ENCODE data around the gene RCN2.

Gene RCN2

DNA sequence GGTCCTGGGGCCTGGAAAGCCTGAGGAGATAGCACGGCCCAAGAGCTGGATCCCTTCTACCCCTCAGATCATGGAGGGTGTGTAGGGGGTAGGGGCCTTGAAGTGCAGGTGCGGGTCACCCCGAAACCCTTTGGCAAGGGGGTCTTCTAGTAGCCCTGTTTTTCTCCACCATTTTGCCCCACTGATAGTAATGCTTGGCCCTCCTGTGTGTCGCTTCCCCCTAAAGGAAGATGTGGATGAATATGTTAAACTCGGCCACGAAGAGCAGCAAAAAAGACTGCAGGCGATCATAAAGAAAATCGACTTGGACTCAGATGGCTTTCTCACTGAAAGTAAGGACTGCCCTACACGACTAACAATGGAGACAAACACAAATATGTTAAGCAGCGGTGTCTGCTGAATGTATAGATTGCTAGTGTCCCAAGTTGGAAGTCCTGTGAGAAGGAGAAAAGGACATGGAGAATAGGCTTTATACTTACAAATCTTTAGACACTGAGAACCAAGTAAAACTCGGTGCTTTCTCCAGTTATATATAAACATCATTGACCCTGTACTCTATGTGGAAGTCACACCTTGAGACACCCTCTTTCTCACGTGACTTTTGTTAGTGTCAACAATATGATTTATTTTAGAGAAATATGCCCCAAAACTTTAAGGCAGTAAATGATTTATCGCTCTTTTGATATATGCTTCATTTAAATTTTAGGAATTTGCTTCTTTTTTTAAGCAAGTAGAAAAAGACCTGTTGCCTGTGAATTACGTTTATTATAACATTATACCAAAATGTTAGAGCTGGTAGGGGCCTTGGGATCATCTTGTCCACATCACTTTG is 802 bp downstream of the RCN2 start:
- Histone ChIP-seq H3K9me3 (ENCODE audit: control insufficient read depth in 1 of 2, low read length in 2 of 2) (no peaks in the 10 kb centered on the region), H3K27me3 (ENCODE audit: control insufficient read depth in 1 of 2, insufficient read depth in 2 of 2, low read length in 2 of 2) (no peaks in the 10 kb centered on the region), H3K4me3 (ENCODE audit: low read depth in 1 of 2, low read length in 2 of 2) (peak overlapping the region; percentile 85 to 92), H3K36me3 (ENCODE audit: control insufficient read depth in 1 of 2, insufficient read depth in 2 of 2, low read length in 2 of 2) (peaks cover 0 to 14% of the 10 kb centered on the region in 2 donors), H3K27ac (ENCODE audit: low read depth, low read length) (peak overlapping the region; percentile 50), H3K9ac (ENCODE audit: low read depth in 1 of 2, low read length in 2 of 2) (peak overlapping the region; percentile 58 to 75), H3K4me1 (ENCODE audit: control insufficient read depth in 1 of 2, insufficient read depth in 2 of 2, low read length in 2 of 2) (peaks cover 17 to 23% of the 10 kb centered on the region in 2 donors)

DNA sequence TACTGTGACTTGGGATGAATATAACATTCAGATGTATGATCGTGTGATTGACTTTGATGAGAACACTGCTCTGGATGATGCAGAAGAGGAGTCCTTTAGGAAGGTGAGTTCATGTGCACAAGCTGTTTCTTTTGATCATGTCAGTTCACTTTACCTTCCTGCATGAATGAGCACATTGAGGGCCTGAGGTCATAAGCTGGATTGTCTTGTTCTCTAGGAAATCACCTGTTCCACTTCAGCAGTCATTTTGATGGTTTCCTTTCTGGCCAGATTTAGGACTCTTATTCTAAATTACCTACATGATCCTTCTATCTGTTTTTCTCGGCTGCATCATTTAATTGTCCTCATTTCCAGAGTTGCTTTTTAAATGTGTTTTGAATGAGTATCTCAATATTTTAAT is 4.1 kb downstream of the RCN2 start:
- Histone ChIP-seq H3K9me3 (ENCODE audit: control insufficient read depth in 1 of 2, low read length in 2 of 2) (no peaks in the 10 kb centered on the region), H3K4me3 (ENCODE audit: low read depth in 1 of 2, low read length in 2 of 2) (no peak overlapping the region), H3K4me1 (ENCODE audit: control insufficient read depth in 1 of 2, insufficient read depth in 2 of 2, low read length in 2 of 2) (peaks cover 16 to 19% of the 10 kb centered on the region in 2 donors), H3K27ac (ENCODE audit: low read depth, low read length) (no peak overlapping the region), H3K36me3 (ENCODE audit: control insufficient read depth in 1 of 2, insufficient read depth in 2 of 2, low read length in 2 of 2) (peaks cover 3 to 21% of the 10 kb centered on the region in 2 donors), H3K27me3 (ENCODE audit: control insufficient read depth in 1 of 2, insufficient read depth in 2 of 2, low read length in 2 of 2) (no peaks in the 10 kb centered on the region), H3K9ac (ENCODE audit: low read depth in 1 of 2, low read length in 2 of 2) (no peak overlapping the region)

DNA sequence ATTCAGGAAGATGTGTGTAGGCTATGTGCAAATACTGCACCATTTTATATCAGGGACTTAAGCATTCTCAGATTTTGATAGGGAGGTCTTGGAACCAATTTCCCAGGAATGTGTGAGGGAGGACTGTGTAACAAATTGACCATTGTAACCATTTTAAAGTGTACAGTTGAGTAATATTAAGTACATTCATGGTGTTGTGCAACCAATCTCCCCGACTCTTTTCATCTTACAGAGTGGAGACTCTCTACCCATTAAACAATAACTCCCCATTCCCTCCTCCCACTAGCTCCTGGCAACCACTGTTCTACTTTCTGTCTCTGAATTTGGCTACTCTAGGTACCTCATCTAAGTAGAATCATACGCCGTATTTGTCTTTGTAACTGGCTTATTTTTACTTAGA is 5.1 kb downstream of the RCN2 start:
- Histone ChIP-seq H3K36me3 (ENCODE audit: control insufficient read depth in 1 of 2, insufficient read depth in 2 of 2, low read length in 2 of 2) (peaks cover 3 to 21% of the 10 kb centered on the region in 2 donors), H3K9ac (ENCODE audit: low read depth in 1 of 2, low read length in 2 of 2) (no peak overlapping the region)

GRCh38 chr15:76938752-76939151 is 7.2 kb downstream of the RCN2 start:
- Histone ChIP-seq H3K27me3 (ENCODE audit: control insufficient read depth in 1 of 2, insufficient read depth in 2 of 2, low read length in 2 of 2) (no peaks in the 10 kb centered on the region), H3K9ac (ENCODE audit: low read depth in 1 of 2, low read length in 2 of 2) (no peak overlapping the region), H3K4me1 (ENCODE audit: control insufficient read depth in 1 of 2, insufficient read depth in 2 of 2, low read length in 2 of 2) (no peaks in the 10 kb centered on the region), H3K27ac (ENCODE audit: low read depth, low read length) (no peak overlapping the region), H3K36me3 (ENCODE audit: control insufficient read depth in 1 of 2, insufficient read depth in 2 of 2, low read length in 2 of 2) (peaks cover 3 to 21% of the 10 kb centered on the region in 2 donors), H3K9me3 (ENCODE audit: control insufficient read depth in 1 of 2, low read length in 2 of 2) (no peaks in the 10 kb centered on the region), H3K4me3 (ENCODE audit: low read depth in 1 of 2, low read length in 2 of 2) (no peak overlapping the region)

More for the DNA sequence above, 5.1 kb downstream of the RCN2 start:
- Histone ChIP-seq H3K27ac (ENCODE audit: low read depth, low read length) (no peak overlapping the region), H3K9me3 (ENCODE audit: control insufficient read depth in 1 of 2, low read length in 2 of 2) (no peaks in the 10 kb centered on the region), H3K4me1 (ENCODE audit: control insufficient read depth in 1 of 2, insufficient read depth in 2 of 2, low read length in 2 of 2) (peaks cover 11 to 14% of the 10 kb centered on the region in 2 donors), H3K27me3 (ENCODE audit: control insufficient read depth in 1 of 2, insufficient read depth in 2 of 2, low read length in 2 of 2) (no peaks in the 10 kb centered on the region), H3K4me3 (ENCODE audit: low read depth in 1 of 2, low read length in 2 of 2) (no peak overlapping the region)

- Histone ChIP-seq H3K4me1 (ENCODE audit: control insufficient read depth in 1 of 2, insufficient read depth in 2 of 2, low read length in 2 of 2) (no peaks in the 10 kb centered on the region), H3K9ac (ENCODE audit: low read depth in 1 of 2, low read length in 2 of 2) (no peak overlapping the region), H3K4me3 (ENCODE audit: low read depth in 1 of 2, low read length in 2 of 2) (no peak overlapping the region), H3K27ac (ENCODE audit: low read depth, low read length) (no peak overlapping the region), H3K36me3 (ENCODE audit: control insufficient read depth in 1 of 2, insufficient read depth in 2 of 2, low read length in 2 of 2) (peaks cover 3 to 26% of the 10 kb centered on the region in 2 donors), H3K27me3 (ENCODE audit: control insufficient read depth in 1 of 2, insufficient read depth in 2 of 2, low read length in 2 of 2) (no peaks in the 10 kb centered on the region), H3K9me3 (ENCODE audit: control insufficient read depth in 1 of 2, low read length in 2 of 2) (no peaks in the 10 kb centered on the region)
These were observed 8.2 kb downstream of the RCN2 start for GRCh38 chr15:76939715-76940114.

- Histone ChIP-seq H3K9ac (ENCODE audit: low read depth in 1 of 2, low read length in 2 of 2) (no peak overlapping the region), H3K27ac (ENCODE audit: low read depth, low read length) (no peak overlapping the region), H3K36me3 (ENCODE audit: control insufficient read depth in 1 of 2, insufficient read depth in 2 of 2, low read length in 2 of 2) (peaks cover 10 to 21% of the 10 kb centered on the region in 2 donors), H3K4me3 (ENCODE audit: low read depth in 1 of 2, low read length in 2 of 2) (no peak overlapping the region), H3K4me1 (ENCODE audit: control insufficient read depth in 1 of 2, insufficient read depth in 2 of 2, low read length in 2 of 2) (no peaks in the 10 kb centered on the region), H3K27me3 (ENCODE audit: control insufficient read depth in 1 of 2, insufficient read depth in 2 of 2, low read length in 2 of 2) (no peaks in the 10 kb centered on the region), H3K9me3 (ENCODE audit: control insufficient read depth in 1 of 2, low read length in 2 of 2) (no peaks in the 10 kb centered on the region)
These were observed 10.1 kb downstream of the RCN2 start for GRCh38 chr15:76941636-76942035.

DNA sequence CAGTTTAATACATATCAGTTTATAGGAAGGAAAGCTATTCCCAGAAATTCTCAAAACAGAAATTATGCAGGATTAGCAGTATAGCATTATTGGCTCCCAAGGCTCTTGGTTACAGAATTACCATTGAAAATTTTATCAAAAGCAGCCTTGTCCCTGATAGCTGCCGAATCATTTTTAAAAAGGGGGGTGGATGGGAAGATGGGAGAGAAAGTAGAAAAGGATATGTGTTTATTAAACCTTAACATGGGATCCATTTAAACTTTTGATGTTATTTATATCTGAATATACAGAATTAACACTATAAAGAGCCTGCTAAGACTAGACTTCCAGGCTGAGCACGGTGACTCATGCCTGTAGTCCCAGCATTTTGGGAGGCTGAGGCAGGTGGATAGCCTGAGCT is 10.8 kb downstream of the RCN2 start:
- Histone ChIP-seq H3K36me3 (ENCODE audit: control insufficient read depth in 1 of 2, insufficient read depth in 2 of 2, low read length in 2 of 2) (peaks cover 10 to 18% of the 10 kb centered on the region in 2 donors), H3K9me3 (ENCODE audit: control insufficient read depth in 1 of 2, low read length in 2 of 2) (no peaks in the 10 kb centered on the region), H3K27me3 (ENCODE audit: control insufficient read depth in 1 of 2, insufficient read depth in 2 of 2, low read length in 2 of 2) (no peaks in the 10 kb centered on the region), H3K9ac (ENCODE audit: low read depth in 1 of 2, low read length in 2 of 2) (no peak overlapping the region), H3K4me1 (ENCODE audit: control insufficient read depth in 1 of 2, insufficient read depth in 2 of 2, low read length in 2 of 2) (no peaks in the 10 kb centered on the region), H3K27ac (ENCODE audit: low read depth, low read length) (no peak overlapping the region), H3K4me3 (ENCODE audit: low read depth in 1 of 2, low read length in 2 of 2) (no peak overlapping the region)

DNA sequence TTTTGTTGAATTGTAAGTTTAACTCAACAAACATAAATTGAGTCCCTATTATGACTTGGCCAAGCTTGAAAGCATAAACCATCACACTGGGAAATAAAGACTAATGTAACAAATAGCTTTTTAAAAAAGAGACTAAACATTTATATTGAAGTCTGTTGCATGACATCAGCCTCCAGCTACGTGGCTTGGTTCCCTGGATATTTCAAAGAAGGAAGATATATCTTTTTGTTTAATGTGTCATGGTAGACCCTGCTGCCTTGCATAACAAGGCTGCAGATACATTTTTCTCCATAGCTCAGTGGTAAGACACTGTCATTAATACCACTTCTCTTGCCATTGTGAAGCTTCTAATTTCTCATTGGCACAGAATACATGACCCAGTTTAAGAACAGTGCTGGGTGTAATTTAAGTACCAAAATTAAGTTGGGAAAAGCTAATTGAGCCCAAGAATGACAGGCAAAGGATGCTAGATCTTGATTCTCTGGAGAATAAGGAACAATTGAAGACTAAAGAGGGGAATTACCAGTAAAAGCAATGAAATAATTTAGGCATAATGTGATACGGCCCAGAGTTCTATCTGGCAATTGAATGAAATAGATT is 14.0 kb downstream of the RCN2 start:
- no peak overlapping the region for H3K9ac ChIP-seq (ENCODE audit: low read depth in 1 of 2, low read length in 2 of 2)
- H3K4me1 ChIP-seq (ENCODE audit: control insufficient read depth in 1 of 2, insufficient read depth in 2 of 2, low read length in 2 of 2): no peaks in the 10 kb centered on the region
- H3K36me3 ChIP-seq (ENCODE audit: control insufficient read depth in 1 of 2, insufficient read depth in 2 of 2, low read length in 2 of 2): peaks cover 11 to 35% of the 10 kb centered on the region in 2 donors
- no peaks in the 10 kb centered on the region for H3K9me3 ChIP-seq (ENCODE audit: control insufficient read depth in 1 of 2, low read length in 2 of 2)
- no peak overlapping the region for H3K27ac ChIP-seq (ENCODE audit: low read depth, low read length)
- no peaks in the 10 kb centered on the region for H3K27me3 ChIP-seq (ENCODE audit: control insufficient read depth in 1 of 2, insufficient read depth in 2 of 2, low read length in 2 of 2)
- no peak overlapping the region for H3K4me3 ChIP-seq (ENCODE audit: low read depth in 1 of 2, low read length in 2 of 2)

DNA sequence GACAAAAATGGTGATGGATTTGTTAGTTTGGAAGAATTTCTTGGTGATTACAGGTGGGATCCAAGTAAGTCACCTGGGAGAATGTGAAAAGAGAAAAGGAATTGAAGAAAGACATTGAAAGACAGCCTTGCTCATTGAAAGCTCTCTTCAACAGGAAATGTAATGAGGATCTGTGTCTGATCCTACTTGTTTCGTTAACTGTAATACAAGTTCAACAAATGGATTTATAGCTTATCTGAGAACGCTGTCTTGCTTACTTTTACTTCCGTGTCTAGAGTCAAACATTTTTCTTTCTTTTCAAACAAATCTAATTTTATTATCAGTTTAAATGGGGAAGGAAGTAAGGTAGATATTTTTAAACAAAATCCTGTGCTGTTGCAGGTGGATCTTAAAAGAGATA is 15.9 kb downstream of the RCN2 start:
- Histone ChIP-seq H3K36me3 (ENCODE audit: control insufficient read depth in 1 of 2, insufficient read depth in 2 of 2, low read length in 2 of 2) (peaks cover 15 to 42% of the 10 kb centered on the region in 2 donors), H3K9ac (ENCODE audit: low read depth in 1 of 2, low read length in 2 of 2) (no peak overlapping the region), H3K27ac (ENCODE audit: low read depth, low read length) (no peak overlapping the region), H3K4me3 (ENCODE audit: low read depth in 1 of 2, low read length in 2 of 2) (no peak overlapping the region), H3K27me3 (ENCODE audit: control insufficient read depth in 1 of 2, insufficient read depth in 2 of 2, low read length in 2 of 2) (no peaks in the 10 kb centered on the region), H3K4me1 (ENCODE audit: control insufficient read depth in 1 of 2, insufficient read depth in 2 of 2, low read length in 2 of 2) (no peaks in the 10 kb centered on the region), H3K9me3 (ENCODE audit: control insufficient read depth in 1 of 2, low read length in 2 of 2) (no peaks in the 10 kb centered on the region)

DNA sequence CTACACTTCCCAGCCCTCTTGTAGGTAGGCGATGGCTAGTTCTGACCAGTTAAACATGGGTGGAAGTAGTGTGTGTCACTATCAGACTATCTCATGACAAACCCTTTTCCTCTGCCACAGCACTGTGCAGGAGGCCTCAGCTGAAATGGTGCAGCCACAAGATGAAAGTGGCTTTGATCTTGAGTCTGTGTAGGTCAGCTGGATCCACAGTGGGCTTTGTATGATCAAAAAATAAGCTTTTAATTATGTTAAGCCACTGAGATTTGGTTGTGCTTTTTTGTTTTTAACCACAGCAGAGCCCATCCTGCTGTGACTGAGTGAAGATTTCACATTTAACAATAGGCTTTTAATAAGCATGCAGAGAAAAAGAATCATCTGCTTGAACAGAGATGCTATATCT is 19.7 kb downstream of the RCN2 start:
- H3K4me1 ChIP-seq (ENCODE audit: control insufficient read depth in 1 of 2, insufficient read depth in 2 of 2, low read length in 2 of 2): no peaks in the 10 kb centered on the region
- no peak overlapping the region for H3K27ac ChIP-seq (ENCODE audit: low read depth, low read length)
- no peak overlapping the region for H3K9ac ChIP-seq (ENCODE audit: low read depth in 1 of 2, low read length in 2 of 2)
- H3K27me3 ChIP-seq (ENCODE audit: control insufficient read depth in 1 of 2, insufficient read depth in 2 of 2, low read length in 2 of 2): no peaks in the 10 kb centered on the region
- peaks cover 8 to 31% of the 10 kb centered on the region in 2 donors for H3K36me3 ChIP-seq (ENCODE audit: control insufficient read depth in 1 of 2, insufficient read depth in 2 of 2, low read length in 2 of 2)
- no peak overlapping the region for H3K4me3 ChIP-seq (ENCODE audit: low read depth in 1 of 2, low read length in 2 of 2)
- H3K9me3 ChIP-seq (ENCODE audit: control insufficient read depth in 1 of 2, low read length in 2 of 2): no peaks in the 10 kb centered on the region
